GM18858 (cell line): ENCODE measurements around the gene TMEM178B.
"Not testable (repeated sequence)": the region's sequence is repeated elsewhere in the genome, so short reads cannot be mapped to it uniquely, and the experiment has no call there.

ENCODE experiments used
- ATAC-seq: cut with Tn5 transposase; IDR thresholded peaks from one replicate; pipeline ENCODE4 v1.9.1; 2021; ENCODE audit not compliant: unreplicated experiment

Gene TMEM178B

DNA sequence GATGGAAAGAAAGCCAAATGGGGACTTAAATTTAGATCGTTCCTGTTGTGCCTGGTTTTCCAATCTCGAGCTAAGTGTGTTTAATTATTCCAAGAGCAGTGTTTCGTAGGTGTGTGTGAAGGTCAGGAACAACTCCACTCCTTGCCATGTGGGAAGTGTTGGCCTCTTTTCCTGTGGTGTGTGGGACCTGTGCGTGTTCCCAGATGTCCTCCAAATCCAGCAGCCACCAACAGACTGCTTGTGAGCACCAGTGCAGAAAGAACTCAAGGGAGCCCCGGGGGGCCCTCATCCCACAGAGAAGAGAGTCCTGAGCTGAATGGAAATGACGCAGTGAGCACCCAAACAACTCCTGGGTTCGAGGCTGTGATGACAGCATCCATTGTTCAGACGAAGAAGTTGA, 227.7 kb downstream of the TMEM178B start:
- ATAC-seq: no peak

DNA sequence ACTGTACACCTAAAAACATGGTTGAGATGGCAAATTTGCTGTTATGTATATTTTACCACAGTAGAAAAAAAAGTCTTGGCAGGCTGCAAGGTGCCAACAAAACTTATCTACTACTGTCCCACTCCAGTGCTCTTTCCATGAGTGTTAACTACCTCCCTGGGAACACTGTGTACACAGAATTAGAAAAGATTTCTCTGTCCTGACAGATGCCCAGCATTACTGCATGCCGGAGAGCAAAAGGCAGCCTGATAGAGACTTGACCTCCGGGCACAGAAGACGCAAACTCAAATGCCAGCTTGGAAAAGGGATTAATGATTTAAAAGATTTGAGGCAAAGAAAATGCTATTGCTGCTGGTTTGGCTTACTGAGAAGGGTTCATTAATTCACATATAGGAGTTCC, 228.8 kb downstream of the TMEM178B start:
- no peak for ATAC-seq

DNA sequence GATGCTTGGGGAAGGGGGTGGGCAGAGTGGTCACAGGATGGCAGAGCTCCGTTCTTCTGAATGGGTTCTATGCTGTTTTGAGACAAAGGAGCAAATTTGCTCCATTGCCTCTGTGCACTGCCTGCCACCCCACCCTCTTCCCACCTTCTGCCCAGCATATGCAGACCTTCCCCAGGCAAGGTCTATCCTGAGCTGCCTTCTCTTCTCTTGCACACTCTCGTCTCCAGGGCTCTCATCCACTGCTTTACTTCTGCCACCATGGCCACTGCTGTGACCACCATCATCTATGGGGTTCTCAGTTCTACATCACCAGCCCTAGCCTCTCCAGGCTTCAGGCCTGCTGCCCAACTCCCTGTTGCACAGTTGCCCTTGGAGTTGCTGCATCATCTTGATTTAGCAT, 230.4 kb downstream of the TMEM178B start:
- no peak for ATAC-seq

DNA sequence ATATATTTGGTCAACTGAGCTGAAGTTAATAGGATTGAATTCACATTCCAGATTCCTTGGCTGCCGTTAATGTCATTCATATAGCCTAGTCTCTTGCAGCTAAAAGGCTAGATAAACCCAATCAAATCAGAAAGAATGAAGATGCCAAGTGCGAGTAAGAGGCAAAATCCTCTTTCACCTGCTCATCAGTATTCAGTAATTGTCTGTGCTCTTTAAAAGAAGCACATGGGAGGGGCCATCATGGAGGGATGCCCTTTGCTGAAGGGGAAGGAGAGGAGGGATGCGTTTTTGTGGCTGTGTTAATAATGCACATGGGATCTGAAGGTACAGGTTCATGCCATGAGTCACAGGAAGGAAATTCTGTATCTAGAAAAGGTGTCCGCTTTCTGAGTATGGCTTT, 232.2 kb downstream of the TMEM178B start:
- ATAC-seq: no peak

DNA sequence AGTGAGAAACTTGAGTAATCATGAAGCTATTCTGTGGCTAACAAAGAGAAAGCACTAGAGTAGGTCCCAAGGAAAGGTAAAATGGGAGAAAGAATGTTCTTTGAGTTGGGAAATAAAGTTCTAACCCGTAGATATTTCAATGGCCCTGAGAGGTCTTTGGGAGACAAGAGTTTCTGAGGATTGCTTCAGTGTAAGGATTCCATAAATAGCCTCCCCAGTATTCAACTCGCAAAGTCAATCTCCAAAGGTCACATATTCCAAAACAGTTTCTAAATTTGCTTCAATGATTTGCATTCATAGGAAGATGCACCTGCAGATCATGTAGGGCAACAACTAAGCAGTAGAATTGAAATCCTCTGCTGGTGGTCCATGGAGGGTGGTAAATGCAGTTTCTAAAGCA, 238.5 kb downstream of the TMEM178B start:
- ATAC-seq: no peak

DNA sequence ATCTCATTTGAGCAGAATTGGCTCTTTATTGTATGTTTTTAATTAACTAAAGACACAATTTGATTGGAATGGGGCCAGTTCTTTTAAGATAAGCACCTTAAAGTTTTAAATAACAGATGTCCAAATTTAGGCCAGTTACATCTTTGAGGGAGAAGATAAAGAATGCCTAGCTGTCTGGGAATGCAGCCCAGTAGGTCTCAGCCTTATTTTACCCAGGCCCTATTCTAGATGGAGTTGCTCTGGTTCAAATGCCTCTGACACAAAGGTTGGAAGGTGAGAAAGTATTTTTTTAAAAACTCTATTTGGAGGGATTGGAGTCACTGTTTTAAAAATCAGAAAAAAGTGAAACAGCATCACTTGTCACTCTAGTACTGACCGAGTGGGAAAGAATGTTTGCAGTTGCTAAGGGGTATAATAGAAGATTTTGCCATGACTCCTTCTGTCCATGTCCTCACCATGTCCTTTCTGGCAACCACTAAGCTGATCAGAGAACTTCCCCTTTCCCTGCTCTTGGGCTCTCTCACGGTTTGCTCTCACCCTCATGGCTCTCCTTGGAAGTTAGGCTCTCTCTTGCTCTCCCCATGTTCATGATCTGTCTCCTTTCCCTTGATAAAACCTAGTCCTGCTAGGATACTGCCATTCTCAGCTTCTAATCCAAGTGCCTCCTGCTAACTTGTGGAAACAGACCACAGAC, 239.1 kb downstream of the TMEM178B start:
- no peak for ATAC-seq

DNA sequence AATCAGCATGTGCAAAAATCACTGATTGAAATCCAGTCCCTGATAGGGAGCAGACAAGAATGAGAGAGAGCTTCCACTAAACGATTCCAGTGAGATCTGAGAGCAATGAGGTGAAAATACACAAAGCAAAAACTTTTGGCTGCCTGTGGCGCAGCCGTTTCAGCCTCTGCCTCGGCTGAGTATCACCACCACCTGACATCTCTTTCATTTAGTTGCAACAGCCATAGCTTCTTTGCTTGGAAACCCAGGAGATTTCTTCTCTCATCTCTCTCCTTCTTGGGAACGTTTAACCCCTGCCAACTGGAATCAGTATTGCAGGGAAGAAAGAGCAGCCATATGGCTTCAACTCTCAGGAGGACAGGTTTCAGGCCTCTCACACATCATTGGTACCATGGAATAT, 240.0 kb downstream of the TMEM178B start:
- no peak for ATAC-seq

DNA sequence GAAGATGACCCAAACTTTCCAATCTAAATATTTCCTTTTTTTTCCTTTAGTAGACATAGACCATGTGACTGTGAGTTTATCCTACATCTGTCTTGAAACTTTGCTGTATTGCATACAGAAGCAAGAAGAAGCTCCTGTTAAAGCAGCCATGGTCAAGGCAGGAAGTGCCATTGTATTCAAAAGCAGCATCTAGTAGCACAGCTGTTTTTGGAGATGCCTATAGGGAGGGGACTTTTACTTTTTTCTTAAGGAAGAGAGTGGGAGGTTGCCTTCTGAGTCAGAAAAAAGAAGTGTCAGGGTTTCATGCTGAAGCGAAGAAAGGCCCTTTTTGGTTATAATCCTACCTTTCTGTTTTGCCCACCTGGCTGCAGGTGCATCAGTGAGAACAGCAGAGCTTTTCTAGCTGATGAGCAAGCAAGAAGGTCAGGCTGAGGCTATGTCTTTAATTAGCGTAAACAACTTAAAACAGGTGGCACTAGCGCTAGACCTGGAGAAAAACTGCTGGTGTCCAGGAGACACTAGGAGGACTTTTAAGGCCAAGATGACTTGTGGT, 243.2 kb downstream of the TMEM178B start:
- ATAC-seq: no peak

DNA sequence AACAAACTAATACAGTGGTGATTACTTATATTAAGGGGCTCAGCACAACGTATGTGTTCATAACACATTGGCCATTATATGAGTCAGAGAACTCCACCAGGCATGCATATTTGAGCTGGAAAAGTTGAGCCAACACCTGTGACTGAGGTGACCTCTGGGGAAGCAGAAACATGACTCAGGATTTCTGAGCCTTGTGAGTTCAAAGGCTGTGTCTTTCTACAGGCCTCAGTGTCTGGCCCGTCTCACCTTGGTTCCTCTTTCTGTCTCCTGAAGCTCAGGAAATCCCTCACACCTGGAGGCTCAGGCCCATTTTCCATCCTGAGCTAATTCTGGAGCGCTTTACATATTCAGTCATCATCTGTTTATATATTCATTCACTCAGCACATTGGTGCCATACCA, 246.4 kb downstream of the TMEM178B start:
- no peak for ATAC-seq

DNA sequence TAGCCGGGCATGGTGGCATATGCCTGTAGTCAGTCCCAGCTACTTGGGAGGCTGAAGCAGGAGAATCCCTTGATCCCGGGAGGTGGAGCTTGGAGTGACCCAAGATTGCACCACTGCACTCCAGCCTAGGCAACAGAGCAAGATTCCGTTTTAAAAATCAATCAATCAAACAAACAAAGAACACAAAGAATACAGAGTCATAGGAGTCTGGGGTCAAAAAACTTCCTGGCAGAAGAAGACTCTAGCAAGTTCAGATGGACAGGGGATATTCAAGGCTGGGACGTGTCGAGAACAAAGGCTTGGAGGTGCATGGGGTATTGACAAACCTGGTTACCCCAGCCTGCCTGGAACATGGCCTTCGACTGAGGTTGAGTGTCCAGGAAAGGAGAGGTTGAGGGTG, 248.5 kb downstream of the TMEM178B start:
- ATAC-seq: no peak

DNA sequence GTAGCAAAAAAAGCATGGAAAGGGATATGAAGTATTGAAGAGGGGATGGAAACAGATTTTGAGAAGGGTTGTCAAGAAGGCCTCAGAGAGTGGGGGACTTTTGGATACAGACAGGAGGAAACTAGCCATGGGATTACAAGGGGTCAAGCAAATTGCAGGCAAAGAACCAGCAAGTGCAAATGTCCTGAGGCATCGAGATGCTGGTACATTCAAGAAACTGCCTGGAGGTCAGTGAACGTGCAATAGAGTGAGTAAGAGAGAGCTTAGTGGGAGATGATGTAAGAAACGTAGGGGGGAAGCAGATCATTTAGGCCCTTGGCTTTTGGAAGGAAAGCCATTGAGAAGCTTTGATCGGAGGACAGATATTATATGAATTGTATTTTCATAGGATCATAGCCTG, 250.0 kb downstream of the TMEM178B start:
- ATAC-seq: no peak

DNA sequence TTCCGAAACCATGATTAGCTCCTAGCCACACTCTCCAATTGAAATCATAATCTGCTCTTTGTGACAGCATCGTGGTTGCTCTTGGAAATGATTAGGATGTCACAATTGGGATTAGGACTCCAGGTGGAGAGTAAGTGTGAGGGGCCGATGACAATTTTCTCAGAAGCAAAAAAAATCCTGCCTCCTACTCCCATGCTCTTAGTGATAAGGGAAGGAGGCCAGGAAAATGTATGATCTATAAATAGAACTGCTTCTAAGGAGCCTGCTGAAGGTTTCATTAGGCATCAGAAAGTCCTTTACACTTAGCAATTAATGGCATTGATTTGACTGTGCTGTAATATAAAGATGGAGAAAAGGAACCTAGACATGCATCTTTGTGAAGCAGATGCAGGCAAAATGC, 251.0 kb downstream of the TMEM178B start:
- ATAC-seq: no peak

DNA sequence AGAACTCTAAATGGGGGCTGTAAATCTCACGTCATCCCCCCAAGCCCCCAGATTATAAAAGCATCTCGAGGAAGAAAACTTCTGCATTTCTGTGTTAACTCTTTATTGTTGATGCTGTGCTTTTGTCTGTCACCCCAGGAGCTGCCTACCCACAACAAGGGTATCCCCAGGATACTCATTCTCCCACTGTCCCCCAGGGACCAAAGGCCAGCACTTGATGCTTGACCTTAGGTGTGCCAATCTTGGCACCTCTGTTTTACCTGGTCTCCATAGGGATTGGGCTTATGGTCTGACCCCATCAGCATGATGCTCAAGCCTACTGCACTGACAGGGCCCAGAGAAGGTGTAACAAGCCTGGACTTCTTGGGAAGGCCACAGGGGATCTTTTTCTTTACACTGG, 251.4 kb downstream of the TMEM178B start:
- no peak for ATAC-seq

DNA sequence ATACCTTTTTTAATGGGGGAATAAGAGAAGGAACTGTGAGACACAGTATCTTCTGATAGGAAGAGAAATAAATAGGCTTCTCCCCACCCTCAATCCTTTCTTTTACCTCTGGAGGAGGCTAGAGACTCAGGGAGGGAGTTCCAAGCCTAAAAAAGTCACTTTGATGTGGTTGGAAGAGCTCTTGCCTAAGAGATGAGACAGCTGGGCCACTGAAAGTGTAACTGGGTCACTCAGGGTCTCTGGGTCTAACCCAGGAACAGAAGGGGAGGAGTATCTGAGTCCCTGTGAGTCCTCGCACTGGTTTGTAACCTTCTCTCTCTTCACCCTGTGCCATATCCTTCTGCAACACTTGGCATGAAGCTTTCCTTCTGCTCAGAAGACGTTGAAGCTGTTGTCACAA, 254.4 kb downstream of the TMEM178B start:
- no peak for ATAC-seq

DNA sequence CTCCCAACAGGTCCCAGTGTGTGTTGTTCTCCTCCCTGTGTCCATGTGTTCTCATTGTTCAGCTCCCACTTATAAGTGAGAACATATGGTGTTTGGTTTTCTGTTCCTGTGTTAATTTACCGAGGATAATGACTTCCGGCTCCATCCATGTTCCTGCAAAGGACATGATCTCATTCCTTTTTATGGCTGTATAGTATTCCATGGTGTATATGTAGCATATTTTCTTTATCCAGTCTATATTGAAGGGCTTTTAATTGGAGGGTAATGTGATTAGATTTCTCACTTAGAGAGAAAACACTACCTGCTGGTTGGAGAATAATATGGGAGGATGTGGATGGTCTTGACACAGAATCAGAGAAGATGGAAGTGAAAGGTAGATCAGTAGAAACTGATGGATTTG, 256.4 kb downstream of the TMEM178B start:
- not testable (repeated sequence) for ATAC-seq

DNA sequence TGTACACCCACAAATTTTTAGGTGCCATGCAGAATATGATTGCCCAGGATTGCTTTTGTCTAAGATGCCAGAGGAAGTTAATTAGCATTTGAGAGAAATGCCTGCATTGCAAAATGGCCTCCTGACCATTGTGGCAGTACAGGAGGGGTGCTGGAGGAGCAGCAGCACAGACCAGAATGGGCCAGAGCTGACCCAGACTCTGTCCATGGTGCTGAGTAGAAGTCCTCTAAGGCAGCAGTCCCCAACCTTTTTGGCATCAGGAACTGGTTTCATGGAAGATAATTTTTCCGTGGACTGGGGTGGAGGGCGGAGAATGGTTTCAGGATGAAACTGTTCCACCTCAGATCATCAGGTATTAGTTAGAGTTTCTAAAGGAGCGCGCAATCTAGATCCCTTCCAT, 259.6 kb downstream of the TMEM178B start:
- ATAC-seq: no peak

DNA sequence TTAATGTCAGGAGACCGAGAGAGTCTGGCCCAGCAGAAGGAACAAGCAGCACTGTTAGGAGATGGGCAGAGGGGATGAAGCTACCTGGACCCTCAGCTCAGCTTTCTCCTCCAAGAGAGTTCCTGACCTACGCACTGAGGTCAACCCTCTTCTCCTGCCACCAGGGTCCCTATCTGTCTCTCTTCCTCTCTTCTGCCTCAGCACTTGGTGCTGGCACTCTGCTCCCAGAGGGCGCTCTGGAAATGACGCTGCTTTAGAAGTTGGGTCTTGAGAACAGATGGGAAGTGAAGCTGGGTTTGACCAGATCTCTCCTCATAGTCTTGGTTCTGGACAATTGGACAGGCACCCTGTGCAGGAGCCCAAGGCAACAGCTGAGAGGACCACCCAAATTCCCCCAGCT, 261.3 kb downstream of the TMEM178B start:
- no peak for ATAC-seq

DNA sequence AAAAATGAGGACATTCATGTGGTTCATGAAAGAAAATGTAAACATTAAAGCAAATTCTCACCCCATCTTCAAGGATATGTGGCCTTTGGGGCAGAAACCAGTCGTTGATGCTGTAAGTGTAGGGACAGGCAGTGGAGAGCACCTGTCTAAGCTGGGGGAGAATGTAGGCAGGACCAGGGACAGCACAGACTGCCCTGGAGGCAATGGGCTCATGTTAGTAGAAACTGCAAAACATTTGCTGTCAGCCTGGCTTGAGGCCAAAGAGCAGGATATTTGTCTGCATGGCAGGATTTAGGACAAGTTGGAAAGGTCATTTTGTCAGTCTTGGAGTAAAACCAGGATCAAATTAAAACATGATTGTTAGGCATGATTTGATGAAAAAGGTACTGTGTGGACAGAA, 265.7 kb downstream of the TMEM178B start:
- no peak for ATAC-seq

DNA sequence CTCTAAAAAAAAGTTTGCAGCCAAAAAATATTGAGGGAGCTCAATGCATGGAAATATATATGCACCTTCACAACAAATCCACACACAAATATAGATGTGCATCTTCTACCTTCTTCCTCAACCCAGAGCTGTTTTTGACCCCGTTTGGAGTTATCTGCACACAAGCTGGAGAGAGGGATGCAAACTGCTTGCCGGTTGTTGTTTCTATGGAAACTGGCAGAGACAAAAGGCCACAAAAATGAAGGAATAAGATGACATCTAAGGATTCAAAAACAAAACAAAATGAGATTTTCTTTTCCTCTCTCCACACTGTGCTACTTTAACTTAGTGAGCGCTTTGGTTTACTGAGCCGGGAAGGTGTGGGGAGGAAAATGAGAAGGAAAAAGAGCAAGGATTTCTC, 267.1 kb downstream of the TMEM178B start:
- ATAC-seq: no peak

DNA sequence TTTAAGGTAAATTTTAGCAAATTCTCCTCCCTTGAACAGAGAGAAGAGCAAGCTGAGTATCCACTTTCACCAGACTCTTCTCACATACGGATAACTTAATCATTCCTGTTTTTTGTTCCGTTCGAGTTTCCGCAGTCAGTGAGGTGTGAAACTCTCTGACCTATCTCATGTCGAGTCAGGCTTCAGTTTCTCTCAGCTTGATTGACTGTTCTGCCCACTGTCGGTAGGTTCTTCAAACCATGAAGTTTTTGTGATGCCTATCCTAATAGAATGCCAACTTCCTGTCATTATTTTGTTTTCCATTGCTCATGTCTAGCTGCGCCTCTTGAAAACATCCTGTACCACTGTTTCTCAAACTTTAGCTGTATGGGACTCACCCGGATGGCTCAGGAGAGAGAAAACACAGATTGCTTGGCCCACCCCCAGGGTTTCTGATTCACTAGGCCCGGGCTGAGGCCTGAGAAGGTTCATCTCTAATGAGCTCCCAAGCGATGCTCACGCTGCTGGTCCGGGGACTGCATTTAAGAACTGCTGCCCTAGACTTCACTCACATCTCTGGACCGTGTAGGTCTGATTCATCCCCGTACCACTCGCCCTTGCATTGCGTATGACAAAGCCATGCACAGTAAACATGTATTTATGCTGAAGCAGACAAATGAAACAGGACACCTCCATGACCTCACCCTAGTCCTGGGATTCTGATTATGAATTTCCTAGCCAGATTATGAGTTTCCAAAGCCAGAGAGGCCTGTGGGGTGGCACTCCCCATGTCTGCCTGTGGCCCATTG, 269.0 kb downstream of the TMEM178B start:
- no peak for ATAC-seq

DNA sequence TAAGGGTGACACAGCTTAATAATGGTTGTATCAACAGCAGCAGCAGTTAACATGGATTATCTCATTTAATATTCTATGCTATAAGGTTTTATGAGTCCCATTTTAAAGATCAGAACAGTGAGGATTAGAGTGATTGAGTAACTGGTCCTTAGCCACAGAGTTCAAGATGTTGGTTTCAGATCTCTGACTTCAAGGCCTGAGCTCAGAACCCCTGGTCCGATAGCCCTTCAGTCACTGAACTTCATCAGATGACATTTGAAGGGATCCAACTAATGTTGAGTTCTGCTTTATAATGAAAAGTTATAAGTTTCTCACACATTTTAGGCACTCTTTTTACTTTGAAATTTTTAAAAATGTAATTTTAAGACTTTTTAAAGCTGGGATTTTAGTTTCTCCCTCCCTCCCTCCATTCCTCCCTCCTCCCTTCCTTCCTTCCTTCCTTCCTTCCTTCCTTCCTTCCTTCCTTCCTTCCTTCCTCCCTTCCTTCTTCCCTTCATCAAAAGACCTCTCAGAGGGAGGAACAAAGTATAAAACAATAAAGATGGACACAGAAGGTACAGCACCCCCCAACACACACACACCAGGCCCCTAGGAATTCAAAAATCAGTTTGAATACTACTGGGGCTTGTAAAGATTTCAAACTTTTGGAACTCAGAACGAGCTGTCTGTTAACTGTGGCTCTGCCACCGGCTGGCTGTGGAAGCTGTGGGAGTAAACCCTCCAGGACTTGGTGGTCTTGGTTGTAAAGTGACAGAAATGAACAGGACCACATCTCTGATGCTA, 270.5 kb downstream of the TMEM178B start:
- no peak for ATAC-seq

DNA sequence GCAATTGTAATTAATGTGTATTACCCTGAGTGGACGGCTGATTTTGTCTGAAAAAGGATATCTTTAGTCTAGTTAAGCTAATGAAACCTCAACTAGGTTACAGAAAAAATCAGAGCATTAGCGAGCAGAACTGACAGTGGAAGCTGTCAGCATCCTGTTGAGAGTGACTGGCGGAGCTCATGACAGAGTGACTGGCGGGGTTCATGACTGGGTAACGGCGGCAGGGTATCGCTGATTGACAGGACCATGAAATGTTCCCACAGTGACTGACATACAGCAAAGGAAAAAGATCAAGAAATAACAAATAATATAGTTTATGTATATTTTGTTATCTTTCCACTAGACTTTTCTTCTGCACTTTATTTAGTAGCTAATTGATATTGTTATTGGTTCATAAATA, 274.9 kb downstream of the TMEM178B start:
- ATAC-seq: no peak
